ENCODE data around the gene SFMBT1. TPM values are rescaled to one million over a fixed set of nuclear protein-coding genes. Genes with fewer than 3 reads are reported as not detected.

SFMBT1 gene
- total and polyA plus RNA-seq, 2 experiments from 2014 or later, result 5.3 to 24.0 TPM

DNA sequence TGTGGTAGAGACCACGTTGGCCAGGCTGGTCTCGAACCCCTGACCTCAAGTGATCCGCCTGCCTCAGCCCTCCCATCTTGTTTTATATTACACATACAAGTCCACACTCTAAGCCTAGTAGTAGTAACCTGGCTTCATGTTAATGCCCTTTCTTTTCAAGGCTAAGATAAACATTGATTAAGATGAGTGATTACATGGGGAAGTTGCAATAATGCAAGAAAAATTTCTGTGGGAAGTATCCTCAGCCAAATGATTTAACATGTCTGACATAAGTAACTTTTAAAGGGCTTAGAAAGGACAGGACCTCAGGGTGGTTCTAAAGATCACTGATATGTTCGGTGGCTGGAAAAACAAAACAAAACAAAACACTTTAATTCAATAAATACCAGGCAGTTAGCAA lies 72.1 kb downstream of the SFMBT1 start (continued):
- TF ChIP-seq, protein P1, sequence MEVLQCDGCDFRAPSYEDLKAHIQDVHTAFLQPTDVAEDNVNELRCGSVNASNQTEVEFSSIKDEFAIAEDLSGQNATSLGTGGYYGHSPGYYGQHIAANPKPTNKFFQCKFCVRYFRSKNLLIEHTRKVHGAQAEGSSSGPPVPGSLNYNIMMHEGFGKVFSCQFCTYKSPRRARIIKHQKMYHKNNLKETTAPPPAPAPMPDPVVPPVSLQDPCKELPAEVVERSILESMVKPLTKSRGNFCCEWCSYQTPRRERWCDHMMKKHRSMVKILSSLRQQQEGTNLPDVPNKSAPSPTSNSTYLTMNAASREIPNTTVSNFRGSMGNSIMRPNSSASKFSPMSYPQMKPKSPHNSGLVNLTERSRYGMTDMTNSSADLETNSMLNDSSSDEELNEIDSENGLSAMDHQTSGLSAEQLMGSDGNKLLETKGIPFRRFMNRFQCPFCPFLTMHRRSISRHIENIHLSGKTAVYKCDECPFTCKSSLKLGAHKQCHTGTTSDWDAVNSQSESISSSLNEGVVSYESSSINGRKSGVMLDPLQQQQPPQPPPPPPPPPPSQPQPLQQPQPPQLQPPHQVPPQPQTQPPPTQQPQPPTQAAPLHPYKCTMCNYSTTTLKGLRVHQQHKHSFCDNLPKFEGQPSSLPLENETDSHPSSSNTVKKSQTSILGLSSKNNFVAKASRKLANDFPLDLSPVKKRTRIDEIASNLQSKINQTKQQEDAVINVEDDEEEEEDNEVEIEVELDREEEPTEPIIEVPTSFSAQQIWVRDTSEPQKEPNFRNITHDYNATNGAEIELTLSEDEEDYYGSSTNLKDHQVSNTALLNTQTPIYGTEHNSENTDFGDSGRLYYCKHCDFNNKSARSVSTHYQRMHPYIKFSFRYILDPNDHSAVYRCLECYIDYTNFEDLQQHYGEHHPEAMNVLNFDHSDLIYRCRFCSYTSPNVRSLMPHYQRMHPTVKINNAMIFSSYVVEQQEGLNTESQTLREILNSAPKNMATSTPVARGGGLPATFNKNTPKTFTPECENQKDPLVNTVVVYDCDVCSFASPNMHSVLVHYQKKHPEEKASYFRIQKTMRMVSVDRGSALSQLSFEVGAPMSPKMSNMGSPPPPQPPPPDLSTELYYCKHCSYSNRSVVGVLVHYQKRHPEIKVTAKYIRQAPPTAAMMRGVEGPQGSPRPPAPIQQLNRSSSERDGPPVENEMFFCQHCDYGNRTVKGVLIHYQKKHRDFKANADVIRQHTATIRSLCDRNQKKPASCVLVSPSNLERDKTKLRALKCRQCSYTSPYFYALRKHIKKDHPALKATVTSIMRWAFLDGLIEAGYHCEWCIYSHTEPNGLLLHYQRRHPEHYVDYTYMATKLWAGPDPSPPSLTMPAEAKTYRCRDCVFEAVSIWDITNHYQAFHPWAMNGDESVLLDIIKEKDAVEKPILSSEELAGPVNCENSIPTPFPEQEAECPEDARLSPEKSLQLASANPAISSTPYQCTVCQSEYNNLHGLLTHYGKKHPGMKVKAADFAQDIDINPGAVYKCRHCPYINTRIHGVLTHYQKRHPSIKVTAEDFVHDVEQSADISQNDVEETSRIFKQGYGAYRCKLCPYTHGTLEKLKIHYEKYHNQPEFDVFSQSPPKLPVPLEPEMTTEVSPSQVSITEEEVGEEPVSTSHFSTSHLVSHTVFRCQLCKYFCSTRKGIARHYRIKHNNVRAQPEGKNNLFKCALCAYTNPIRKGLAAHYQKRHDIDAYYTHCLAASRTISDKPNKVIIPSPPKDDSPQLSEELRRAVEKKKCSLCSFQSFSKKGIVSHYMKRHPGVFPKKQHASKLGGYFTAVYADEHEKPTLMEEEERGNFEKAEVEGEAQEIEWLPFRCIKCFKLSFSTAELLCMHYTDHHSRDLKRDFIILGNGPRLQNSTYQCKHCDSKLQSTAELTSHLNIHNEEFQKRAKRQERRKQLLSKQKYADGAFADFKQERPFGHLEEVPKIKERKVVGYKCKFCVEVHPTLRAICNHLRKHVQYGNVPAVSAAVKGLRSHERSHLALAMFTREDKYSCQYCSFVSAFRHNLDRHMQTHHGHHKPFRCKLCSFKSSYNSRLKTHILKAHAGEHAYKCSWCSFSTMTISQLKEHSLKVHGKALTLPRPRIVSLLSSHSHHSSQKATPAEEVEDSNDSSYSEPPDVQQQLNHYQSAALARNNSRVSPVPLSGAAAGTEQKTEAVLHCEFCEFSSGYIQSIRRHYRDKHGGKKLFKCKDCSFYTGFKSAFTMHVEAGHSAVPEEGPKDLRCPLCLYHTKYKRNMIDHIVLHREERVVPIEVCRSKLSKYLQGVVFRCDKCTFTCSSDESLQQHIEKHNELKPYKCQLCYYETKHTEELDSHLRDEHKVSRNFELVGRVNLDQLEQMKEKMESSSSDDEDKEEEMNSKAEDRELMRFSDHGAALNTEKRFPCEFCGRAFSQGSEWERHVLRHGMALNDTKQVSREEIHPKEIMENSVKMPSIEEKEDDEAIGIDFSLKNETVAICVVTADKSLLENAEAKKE (CRISPR knock-in tag; IDR thresholded peaks at IDR 0.05), result no peak
- no peak for TF ChIP-seq CREB1 (CRISPR knock-in tag; IDR thresholded peaks at IDR 0.05; ENCODE audit: low read depth)
- TF ChIP-seq POLR2AphosphoS5 (IDR thresholded peaks at IDR 0.05; ENCODE audit: low read depth), result no peak
- no peak for TF ChIP-seq JUNB (IDR thresholded peaks at IDR 0.05; ENCODE audit: unreplicated experiment)
- TF ChIP-seq STAT1 (IDR thresholded peaks at IDR 0.05; ENCODE audit: unreplicated experiment), result no peak

DNA sequence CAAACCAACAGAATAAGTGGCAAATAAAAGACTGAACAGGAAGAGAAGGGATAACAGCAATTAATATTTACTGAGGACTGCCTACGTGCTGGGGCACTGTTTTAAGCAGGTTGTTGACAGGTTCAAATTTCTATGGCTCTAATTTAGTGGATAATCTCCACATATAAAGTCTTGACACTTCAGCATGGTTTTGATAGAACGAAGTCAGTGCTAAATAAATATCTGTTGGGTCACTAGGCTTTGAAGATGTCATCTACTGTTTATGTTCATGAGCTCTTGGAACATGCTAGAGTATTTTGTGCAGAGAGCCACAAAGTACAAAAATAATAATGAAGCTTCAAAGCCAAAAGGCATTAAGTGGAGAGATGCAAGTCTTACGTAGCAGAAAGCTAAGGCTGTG lies 74.0 kb downstream of the SFMBT1 start:
- no peak overlapping the region for H2AFZ ChIP-seq
- H3K27me3 Mint-ChIP-seq (ENCODE audit: insufficient read depth, low read depth, poor library complexity), result peaks cover 4% of the 10 kb centered on the region
- no peak overlapping the region for H3K4me3 Mint-ChIP-seq

More for the DNA sequence above, 74.0 kb downstream of the SFMBT1 start:
- peaks cover 8% of the 10 kb centered on the region; the same call in 1 of the 2 replicates for H3K79me2 ChIP-seq (replicated peaks; ENCODE audit: insufficient read depth)
- no peaks in the 10 kb centered on the region for H3K4me1 Mint-ChIP-seq
- H3F3A ChIP-seq (replicated peaks; ENCODE audit: low read depth), result no peaks in the 10 kb centered on the region
- no peak for ATAC-seq
- no peaks in the 10 kb centered on the region for H3K36me3 ChIP-seq (ENCODE audit: insufficient read depth)
- no peak overlapping the region for H3K4me2 ChIP-seq
- H3K4me1 ChIP-seq (ENCODE audit: insufficient read depth), result no peaks in the 10 kb centered on the region
- peaks cover under 1% of the 10 kb centered on the region; the same call in 1 of the 3 replicates for H3K36me3 Mint-ChIP-seq (ENCODE audit: low read depth)
- H3K27ac Mint-ChIP-seq, result no peak overlapping the region
- H3K27me3 ChIP-seq (ENCODE audit: insufficient read depth), result no peaks in the 10 kb centered on the region
- H3K4me3 ChIP-seq, result no peak overlapping the region
- H3K9me2 ChIP-seq (ENCODE audit: insufficient read depth), result no peaks in the 10 kb centered on the region
- no peaks in the 10 kb centered on the region for H3K9me3 Mint-ChIP-seq
- no peak overlapping the region for H3K27ac ChIP-seq (ENCODE audit: low read depth)
- peaks cover 6% of the 10 kb centered on the region; the same call in 1 of the 2 replicates for H4K20me1 ChIP-seq (replicated peaks; ENCODE audit: insufficient read depth)
- TF ChIP-seq, protein P2, sequence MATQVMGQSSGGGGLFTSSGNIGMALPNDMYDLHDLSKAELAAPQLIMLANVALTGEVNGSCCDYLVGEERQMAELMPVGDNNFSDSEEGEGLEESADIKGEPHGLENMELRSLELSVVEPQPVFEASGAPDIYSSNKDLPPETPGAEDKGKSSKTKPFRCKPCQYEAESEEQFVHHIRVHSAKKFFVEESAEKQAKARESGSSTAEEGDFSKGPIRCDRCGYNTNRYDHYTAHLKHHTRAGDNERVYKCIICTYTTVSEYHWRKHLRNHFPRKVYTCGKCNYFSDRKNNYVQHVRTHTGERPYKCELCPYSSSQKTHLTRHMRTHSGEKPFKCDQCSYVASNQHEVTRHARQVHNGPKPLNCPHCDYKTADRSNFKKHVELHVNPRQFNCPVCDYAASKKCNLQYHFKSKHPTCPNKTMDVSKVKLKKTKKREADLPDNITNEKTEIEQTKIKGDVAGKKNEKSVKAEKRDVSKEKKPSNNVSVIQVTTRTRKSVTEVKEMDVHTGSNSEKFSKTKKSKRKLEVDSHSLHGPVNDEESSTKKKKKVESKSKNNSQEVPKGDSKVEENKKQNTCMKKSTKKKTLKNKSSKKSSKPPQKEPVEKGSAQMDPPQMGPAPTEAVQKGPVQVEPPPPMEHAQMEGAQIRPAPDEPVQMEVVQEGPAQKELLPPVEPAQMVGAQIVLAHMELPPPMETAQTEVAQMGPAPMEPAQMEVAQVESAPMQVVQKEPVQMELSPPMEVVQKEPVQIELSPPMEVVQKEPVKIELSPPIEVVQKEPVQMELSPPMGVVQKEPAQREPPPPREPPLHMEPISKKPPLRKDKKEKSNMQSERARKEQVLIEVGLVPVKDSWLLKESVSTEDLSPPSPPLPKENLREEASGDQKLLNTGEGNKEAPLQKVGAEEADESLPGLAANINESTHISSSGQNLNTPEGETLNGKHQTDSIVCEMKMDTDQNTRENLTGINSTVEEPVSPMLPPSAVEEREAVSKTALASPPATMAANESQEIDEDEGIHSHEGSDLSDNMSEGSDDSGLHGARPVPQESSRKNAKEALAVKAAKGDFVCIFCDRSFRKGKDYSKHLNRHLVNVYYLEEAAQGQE (IDR thresholded peaks at IDR 0.05; ENCODE audit: unreplicated experiment), result no peak
- TF ChIP-seq POLR2AphosphoS5 (IDR thresholded peaks at IDR 0.05; ENCODE audit: low read depth) (no peak), ZNF331 (CRISPR knock-in tag; IDR thresholded peaks at IDR 0.05; ENCODE audit: low read depth) (no peak)
- TF ChIP-seq, protein P3, sequence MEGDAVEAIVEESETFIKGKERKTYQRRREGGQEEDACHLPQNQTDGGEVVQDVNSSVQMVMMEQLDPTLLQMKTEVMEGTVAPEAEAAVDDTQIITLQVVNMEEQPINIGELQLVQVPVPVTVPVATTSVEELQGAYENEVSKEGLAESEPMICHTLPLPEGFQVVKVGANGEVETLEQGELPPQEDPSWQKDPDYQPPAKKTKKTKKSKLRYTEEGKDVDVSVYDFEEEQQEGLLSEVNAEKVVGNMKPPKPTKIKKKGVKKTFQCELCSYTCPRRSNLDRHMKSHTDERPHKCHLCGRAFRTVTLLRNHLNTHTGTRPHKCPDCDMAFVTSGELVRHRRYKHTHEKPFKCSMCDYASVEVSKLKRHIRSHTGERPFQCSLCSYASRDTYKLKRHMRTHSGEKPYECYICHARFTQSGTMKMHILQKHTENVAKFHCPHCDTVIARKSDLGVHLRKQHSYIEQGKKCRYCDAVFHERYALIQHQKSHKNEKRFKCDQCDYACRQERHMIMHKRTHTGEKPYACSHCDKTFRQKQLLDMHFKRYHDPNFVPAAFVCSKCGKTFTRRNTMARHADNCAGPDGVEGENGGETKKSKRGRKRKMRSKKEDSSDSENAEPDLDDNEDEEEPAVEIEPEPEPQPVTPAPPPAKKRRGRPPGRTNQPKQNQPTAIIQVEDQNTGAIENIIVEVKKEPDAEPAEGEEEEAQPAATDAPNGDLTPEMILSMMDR (conservative IDR thresholded peaks at IDR 0.05; ENCODE audit: low read depth in 2 of 2), result no peak
- DNase-seq (ENCODE audit: low spot score), result no peak

Measured in GM23338 (cell line).